Stimulated activated CD4-positive, alpha-beta T cell treated with anti-CD3 and anti-CD28 coated beads, Interleukin-1b, Interleukin-23, amount 100 ng/mL, for 48 hours (primary cell): ENCODE measurements around the gene KRTAP10-4.
"Not testable (repeated sequence)": the region's sequence is repeated elsewhere in the genome, so short reads cannot be mapped to it uniquely, and the experiment has no call there.

Experiments
- DNase-seq: peaks from one replicate; pipeline ENCODE4 v3.0.0-alpha.2; 2020

Gene KRTAP10-4

DNA sequence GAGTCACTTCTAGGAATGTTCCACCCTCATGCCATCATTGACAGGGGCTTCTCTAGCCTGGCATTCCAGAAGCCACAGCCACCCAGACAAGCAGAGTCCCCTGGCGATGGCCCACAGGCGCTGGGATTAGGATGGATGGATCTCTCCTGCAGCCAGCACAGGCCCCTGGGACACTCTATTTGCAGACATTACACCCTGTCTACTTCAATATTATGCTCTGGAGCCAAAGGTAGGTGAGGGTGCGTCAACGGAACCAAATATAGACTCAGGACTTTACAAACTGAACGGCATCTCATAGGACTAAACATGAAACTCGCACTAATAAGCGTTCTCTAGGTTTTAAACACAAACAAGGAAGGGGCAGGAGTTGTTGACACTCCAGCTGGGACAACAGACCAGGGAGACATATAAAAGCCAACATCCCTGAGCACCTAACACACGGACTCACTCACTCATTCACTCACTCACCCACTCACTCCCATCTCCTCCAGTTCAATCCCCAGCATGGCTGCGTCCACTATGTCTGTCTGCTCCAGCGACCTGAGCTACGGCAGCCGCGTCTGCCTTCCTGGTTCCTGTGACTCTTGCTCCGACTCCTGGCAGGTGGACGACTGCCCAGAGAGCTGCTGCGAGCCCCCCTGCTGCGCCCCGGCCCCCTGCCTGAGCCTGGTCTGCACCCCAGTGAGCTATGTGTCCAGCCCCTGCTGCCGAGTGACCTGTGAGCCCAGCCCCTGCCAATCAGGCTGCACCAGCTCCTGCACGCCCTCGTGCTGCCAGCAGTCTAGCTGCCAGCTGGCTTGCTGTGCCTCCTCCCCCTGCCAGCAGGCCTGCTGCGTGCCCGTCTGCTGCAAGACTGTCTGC is 26.8 kb downstream of the KRTAP10-4 start, which contains the start of gene KRTAP10-7:
Gene KRTAP10-7, plus strand, starts transcription at position 480 of the 861 bp plus-strand sequence. Its CDS starts 25 bp downstream, at position 505.
- DNase-seq: not testable (repeated sequence)

DNA sequence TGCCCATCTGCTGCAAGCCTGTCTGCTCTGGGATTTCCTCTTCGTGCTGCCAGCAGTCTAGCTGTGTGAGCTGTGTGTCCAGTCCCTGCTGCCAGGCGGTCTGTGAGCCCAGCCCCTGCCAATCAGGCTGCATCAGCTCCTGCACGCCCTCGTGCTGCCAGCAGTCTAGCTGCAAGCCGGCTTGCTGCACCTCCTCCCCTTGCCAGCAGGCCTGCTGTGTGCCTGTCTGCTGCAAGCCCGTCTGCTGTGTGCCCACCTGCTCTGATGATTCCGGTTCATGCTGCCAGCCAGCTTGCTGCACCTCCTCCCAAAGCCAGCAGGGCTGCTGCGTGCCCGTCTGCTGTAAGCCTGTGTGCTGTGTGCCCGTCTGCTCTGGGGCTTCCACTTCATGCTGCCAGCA is 27.6 kb downstream of the KRTAP10-4 start:
- DNase-seq: not testable (repeated sequence)

DNA sequence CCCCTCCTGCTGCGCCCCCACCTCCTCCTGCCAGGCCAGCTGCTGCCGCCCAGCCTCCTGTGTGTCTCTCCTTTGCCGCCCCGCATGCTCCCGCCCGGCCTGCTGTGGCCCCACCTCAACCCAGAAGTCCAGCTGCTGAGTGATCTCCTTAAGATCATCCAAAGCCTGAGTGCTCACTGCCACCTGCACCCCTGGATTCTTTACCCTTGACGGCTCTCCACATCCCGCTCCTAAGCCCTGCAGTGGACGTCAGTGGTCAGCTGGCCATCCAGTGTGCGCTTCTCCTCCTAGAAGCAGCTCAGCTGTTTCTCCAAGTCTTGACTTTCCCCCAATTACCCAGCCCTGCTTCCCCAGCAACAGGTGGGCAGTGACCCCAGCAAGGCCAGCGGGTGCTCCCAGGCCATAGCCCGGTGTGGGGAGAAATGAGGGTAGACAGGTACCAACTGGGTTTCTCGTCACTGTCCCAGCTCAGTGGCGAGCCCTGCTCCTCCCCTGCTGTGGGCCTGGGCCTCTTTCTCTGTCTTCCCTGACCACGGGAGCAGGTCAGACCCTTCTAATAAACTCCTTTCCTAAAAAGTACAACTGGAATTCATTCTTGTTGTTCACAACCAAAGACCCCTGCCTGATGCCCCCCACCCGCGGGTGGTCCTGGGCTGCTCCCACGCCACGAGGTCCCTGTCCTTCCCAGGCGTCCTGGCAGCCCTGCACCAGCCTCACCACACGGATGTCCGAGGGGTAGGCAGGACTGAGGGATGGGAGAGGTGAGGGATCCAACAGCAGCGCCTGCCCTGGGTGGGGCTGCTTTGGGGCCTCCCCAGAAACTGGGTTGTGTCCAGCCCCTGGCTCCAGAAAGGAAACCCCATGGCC is 28.3 kb downstream of the KRTAP10-4 start:
- no peak for DNase-seq

DNA sequence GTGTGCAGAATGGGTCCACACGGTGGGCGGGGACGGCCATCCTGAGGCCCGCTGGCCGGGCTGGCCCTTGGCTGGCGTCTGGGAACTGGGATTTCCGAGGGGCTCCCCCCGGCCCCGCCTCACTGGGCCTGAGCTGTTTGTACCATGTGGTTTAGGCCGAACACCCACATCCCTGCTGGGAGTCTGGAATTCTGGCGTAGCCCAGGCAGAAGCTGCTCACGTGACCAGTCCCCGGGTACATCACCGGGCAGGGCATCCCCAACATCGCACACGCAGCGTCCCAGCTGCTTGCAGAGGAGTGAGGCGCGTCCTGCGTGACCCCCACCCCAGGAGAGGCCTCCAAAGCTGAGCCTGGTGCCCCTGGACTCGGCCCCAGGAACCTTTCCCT is 28.9 kb downstream of the KRTAP10-4 start:
- DNase-seq: no peak

DNA sequence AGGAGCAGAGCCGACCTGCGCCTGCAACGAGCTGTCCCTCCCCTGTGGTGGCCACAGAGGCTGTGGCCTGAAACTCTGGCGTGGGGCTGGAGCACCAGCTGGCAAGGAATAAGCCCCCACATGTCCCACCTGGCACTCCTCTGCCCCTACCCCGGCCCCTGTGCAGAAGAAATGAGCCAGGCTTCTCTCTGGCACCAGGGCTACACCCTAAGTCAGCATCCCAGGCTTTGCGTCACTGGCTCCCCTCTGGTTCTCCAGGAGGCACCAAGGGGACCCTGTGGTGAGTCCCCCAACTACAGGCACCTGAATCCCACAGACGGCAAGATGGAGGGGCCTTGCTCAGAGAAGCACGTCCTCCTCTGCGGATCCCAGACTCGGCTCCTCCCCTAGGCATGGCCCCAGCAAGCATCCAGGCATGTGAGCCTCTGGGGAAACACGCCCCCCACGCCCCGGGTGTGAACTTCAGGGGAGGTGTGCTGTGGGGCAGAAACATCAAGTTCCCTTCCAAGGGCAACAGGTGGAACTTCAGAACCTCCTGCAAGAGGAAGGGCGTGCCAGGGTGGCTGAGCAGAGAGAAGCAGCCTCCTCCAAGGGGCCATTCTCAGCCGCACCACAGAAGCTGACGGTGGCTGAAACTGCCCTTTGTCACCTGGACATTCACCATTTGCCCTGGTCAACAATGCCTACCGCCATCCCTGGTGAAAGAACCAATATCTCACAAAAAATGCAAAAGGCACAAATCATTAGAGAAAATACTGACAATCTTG is 29.8 kb downstream of the KRTAP10-4 start:
- no peak for DNase-seq

DNA sequence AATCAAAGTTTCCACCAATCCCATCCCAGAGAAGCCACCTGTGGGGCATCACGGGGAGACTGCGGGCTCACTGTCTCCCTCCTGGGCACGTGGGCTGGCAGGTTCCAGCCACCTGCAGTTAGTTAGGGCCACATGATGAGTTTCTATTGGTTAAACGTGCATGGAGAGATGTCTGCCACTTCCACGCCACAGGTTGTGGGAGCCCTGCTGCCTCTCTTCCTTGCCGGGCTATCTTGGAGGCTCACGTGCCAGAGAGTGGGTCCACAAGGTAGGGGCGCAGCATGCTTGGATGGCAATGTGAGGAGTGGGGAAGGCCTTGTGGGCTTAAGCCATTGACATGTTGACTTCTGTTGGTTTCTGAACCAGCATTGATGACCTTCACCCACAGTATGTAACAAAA is 30.4 kb downstream of the KRTAP10-4 start:
- DNase-seq: no peak

DNA sequence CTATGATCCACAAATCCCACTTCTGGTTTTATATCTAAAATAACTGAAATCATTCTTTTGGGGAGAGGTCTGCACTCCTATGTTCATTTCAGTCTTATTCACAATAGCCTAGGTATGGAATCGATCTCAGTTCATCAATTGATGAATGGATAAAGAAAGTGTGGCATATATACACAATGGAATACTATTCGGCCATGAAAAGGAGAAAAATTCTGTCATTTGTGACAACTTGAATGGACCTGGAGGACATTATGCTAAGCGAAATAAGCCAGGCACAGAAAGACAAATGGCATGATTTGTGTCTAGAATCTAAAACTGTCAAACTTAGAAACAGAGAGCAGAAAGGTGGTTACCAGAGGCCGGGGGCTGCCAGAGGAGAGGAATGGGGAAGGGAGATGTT is 33.0 kb downstream of the KRTAP10-4 start:
- no peak for DNase-seq

DNA sequence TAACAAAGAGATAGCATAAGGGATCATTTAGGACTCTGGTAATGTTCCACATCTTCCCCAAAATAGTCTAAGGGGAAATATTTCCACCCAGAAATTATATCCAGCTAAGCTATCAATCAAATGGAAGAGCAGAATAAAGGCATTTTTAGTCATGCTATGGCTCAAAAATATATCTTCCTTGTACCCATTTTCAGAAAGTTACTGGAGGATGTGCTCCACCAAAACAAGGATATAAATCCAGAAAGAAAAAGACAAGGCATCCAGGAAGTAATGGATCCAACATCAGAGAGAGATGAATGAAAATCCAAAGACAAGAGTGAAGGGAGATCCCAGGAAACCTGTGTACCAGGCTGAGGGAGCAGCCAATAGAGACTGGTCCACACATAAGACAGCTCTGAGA is 35.7 kb downstream of the KRTAP10-4 start:
- no peak for DNase-seq

DNA sequence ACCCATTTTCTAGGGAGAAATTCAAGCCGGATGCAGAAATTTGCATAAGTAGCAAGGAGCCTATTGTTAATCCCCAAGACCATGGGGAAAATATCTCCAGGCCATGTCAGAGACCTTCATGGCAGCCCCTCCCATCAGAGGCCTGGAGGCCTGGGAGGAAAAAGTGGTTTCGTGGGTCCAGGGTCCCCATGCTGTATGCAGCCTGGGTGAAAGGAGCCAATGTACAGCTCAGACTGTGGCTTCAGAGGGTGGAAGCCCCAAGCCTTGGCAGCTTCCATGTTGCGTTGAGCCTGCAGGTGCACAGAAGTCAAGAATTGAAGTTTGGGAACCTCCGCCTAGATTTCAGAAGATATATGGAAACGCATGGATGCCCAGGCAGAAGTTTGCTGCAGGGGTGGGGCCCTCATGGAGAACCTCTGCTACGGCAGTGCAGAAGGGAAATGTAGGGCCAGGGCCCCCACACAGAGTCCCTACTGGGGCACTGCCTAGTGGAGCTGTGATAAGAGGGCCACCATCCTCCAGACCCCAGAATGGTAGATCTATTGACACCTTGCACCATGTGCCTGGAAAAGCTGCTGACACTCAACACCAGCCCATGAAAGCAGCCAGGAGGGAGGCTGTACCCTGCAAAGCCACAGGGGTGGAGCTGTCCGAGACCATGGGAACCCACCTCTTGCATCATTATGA is 36.8 kb downstream of the KRTAP10-4 start:
- not testable (repeated sequence) for DNase-seq

DNA sequence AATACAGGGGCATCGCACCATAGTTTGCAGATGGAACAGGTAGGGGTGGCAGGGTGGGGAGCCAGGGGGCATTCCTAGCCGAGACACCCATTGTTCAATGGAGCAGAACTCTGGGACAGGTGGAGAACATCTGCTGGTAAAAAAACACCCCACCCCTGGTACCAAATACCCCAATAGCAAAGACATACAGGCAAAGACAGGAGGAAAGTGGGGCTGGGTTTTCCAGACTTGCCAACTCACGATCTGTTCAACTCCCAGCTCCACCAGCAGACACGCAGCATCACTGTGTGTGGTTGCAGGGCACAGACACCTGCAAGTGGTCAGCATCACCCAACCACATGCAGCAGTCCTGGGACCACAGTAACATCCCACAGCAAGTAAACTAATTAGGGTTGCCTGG is 38.0 kb downstream of the KRTAP10-4 start:
- DNase-seq: no peak

DNA sequence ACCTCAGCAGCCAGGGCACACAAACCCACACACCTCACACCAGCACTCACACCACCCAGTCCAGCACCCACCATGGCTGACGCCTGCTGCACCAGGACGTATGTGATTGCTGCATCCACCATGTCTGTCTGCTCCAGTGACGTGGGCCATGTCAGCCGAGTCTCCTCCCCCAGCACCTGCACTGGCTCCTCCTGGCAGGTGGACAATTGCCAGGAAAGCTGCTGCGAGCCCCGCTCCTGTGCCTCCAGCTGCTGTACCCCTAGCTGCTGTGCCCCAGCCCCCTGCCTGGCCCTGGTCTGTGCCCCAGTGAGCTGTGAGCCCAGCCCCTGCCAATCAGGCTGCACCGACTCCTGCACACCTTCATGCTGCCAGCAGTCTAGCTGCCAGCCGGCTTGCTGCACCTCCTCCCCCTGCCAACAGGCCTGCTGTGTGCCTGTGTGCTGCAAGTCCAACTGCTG is 38.5 kb downstream of the KRTAP10-4 start, which contains the start of gene KRTAP10-8:
Gene KRTAP10-8, plus strand, starts transcription at position 51 of the 458 bp plus-strand sequence. Its CDS starts 22 bp downstream, at position 73.
- DNase-seq: no peak

DNA sequence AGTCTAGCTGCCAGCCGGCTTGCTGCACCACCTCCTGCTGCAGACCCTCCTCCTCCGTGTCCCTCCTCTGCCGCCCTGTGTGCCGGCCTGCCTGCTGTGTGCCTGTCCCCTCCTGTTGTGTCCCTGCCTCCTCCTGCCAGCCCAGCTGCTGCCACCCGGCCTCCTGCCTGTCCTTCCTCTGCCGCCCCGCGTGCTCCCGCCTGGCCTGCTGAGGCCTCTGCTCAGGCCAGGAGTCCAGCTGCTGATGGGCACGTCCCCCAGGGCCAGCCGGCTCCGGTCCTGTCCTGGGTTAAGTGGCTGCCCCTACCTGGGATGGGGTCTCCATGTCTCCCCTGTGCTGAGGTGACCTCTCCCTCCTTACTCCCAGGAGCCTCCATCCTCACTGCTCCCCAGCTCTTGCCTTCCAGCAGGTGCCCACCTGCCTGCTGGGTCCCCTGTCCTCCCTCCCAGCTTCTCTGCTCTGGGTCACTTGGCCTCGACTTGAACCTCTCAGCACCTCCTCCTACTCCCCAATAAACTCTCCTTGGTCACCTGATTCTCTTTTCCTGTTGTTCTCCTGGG is 39.2 kb downstream of the KRTAP10-4 start:
- DNase-seq: no peak

DNA sequence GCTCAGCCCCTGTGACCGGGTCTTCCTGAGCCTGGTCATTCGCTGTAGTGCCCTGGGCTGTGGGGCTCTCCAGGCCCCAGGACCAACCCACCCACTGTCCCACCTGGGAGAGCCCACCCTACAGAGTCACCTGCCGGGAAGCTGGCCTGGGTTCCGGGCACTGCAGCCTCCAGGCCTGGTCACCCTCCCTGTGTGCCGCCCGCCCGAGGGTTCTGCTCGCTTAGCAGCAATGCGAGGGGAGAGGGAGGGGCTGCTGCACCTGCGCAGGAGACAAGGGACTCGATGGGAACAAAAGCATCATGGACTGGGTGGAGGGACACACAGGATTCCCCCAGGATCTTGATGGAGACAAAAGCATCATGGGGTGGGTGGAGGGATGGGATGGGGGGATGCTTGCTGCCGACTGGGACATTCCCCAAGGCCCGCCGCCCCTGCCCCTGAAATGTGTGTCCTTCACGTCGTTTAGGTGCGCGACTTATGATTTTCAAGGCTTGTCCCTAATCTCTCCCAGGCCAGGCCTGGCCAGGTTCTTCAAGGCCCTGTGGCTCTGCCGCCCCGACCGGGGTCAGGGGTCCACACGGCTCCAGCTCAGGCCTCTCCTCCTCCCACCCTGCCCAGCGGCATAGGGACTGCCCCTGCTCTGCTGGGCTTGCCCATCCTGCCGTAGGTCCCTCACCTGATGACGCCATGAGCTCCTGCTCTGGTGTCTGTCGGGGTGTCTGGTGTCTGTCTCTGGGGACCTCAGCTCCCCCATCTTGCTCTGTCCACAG is 40.0 kb downstream of the KRTAP10-4 start:
- no peak for DNase-seq

DNA sequence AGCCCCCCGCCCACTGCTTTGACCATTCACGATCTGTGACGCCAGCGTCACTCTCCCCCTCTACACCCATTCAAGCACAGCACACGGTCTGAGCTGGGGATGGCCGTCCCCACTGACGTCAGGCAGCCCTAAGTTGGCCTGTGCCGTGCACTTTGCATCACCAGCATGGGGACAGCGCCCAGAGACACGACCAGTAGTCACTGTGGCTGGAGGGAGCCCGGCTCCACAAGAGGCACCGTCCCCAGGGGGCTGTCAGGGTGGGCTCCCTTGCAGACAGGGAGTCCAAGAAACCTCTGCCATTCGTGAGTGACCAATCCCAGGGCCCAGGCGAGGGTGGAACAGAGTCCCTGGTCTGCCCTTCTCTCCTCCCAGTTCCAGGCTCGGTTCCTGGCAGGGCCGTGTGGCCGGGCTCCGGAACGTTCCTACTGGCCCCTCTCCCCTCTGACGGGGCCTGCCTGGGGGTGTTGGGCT is 40.7 kb downstream of the KRTAP10-4 start:
- DNase-seq: no peak

DNA sequence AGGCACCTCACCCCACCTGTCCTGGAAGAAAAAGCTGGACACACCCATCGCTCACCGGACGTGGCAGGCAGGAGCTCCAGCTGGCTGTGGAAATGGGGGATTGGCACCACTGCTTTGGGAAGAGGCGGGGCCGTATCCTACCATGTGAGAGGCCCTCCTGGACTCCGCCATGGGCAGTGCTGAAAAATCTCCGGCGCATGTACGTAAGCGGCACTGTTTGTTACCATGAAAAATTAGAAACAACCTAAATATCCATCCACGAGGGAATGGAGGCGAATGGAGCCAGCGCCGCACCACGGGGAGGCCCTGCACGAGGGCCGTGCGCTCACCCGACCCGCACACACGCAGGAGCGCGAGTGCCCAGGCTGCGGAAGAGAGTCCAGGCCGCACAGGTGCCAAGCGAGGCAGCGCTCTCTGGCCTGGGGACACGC is 41.4 kb downstream of the KRTAP10-4 start:
- DNase-seq: no peak

DNA sequence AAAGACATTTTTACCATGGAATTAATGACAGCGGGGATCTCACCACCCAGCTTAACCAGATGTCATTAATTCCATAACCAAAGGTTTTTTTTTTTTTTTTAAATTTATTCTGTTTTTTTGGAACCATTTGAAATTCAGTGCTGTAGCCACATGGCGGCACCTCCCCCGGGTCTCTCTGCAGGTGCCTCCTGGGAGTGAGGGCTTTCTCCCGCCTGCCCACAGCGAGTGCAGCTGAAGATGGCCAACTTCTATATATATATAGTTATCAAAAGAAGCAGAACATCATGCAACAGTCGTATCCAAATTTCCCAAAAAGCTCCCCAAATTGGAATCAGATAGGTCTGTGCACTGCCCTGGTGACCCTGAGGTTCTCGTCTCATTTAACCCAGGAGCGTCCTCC is 41.9 kb downstream of the KRTAP10-4 start:
- DNase-seq: no peak

DNA sequence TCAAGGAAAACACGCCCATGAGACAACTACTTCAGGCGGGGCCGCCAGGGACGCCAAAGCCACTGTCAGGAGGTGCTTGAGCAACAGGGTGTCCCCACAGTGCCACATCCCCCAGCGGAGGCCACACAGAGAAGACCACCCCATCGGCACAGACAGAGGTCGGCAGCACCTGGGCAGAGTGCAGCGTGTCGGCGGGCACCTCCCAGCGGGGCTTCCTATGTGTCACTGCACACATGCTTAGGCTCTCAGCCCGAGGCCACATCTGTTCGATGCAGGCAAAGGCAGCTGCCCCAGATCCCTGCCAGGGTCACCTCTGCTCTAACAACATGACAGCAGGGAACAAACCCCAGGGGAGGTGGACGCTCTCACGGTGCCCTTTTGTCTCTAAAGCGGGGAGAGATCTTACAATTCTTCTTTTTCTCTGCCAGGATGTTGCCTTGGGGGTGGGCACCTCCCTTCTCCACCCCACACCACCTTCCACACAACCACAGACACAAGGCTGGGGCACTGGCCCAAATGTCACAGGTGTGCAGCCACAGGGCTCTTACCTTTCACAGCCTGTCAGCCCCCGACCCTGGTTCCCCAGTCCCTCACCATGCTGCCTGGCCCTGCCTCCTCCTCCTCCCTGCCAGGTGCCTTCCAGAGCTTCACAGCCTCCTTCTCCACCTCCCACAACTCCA is 42.5 kb downstream of the KRTAP10-4 start:
- DNase-seq: no peak

DNA sequence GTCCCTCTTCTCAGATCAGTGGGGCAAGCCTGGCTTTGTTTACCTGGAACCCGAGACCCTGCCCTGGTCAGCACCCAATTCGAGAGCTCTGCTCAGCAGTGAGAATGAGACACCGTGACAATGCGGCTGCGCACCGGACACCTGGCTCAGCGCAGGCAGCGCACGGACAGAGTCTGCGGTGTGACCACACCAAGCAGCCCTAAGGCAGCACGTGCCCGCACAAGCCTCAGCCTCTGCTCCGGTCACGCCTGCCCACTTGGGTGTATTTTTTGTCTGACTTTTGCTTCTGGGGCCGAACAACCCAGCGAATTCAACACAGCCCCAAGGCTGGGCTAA is 43.0 kb downstream of the KRTAP10-4 start:
- no peak for DNase-seq

DNA sequence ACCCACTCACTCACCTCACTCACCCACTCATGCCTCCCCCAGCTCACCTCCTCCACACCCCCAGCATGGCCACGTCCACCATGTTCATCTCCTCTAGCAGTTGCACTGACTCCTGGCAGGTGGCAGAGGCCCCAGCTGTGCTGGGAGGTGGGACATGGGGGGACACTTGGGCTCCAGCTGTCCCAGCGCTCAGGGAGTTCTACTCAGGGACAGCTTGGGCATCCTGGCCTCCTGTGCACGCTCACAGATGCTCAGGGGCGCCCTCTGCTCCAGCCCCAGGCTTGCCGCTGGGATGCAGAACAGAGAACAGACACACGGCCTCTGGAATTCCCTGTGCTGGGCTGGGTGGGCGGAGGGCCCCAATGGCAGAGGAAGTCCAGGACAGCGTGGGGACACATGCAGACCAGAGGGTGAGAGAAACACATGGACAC is 43.6 kb downstream of the KRTAP10-4 start:
- no peak for DNase-seq

DNA sequence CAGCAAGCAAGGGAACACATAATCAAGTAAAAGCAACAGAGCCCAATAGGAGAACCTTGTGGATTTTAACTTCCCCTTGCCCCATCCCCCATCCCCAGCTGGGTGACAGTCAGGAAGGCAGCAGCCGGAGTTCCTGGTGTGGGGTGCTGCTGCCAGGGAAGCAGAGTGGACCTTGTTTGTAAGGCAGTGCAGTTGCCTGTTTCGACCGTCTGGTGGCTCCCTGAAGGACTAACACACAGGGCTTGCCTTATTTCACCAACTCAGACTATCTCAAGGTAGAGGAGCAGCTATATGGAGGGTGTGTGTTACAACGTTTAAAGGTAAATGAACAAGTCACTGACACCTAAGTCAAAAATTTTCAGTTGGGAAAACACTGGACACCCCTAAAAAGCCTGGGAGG is 45.0 kb downstream of the KRTAP10-4 start:
- no peak for DNase-seq
